GM12872 (cell line): ENCODE results near the gene EEF1G.

Experiments
- CTCF ChIP-seq: IDR thresholded peaks from 3 replicates; pipeline ENCODE4 v1.5.1; 2011; ENCODE audit warnings: low read depth, mild to moderate bottlenecking, low read length, moderate library complexity; ENCODE audit not compliant: insufficient read depth

EEF1G gene

GRCh38 chr11:62556108-62556874, 17.4 kb downstream of the EEF1G start:
- TF ChIP-seq CTCF: no peak

- TF ChIP-seq CTCF: no peak
These were observed 18.1 kb downstream of the EEF1G start for GRCh38 chr11:62555464-62556107.

GRCh38 chr11:62554387-62555167, 19.1 kb downstream of the EEF1G start:
- TF ChIP-seq CTCF: no peak

DNA sequence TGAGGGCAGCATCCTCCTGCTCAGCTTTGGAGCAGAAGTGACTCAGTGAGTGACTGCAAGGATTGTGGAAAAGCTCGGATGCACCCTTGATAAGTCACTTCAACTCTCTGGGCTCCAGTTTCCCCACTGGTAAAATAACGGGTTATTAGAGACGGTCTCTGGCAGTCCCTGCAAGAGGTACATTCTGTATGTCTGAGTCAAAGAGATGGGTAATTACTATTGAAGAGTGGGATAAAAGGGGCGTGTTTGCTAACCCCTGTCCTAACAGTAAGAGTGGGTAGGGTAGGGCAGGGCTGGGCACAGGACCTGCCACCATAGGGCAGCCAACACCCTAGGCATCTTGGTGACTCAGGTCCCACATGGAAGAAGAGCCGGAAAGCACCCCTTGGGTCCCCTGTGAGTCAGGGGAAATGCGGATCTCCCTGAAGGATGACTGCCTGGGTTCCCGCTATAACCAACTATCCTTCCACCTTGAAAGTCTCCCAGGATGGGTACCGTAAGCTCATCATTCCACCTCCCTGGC, 19.8 kb downstream of the EEF1G start:
- no peak for TF ChIP-seq CTCF

DNA sequence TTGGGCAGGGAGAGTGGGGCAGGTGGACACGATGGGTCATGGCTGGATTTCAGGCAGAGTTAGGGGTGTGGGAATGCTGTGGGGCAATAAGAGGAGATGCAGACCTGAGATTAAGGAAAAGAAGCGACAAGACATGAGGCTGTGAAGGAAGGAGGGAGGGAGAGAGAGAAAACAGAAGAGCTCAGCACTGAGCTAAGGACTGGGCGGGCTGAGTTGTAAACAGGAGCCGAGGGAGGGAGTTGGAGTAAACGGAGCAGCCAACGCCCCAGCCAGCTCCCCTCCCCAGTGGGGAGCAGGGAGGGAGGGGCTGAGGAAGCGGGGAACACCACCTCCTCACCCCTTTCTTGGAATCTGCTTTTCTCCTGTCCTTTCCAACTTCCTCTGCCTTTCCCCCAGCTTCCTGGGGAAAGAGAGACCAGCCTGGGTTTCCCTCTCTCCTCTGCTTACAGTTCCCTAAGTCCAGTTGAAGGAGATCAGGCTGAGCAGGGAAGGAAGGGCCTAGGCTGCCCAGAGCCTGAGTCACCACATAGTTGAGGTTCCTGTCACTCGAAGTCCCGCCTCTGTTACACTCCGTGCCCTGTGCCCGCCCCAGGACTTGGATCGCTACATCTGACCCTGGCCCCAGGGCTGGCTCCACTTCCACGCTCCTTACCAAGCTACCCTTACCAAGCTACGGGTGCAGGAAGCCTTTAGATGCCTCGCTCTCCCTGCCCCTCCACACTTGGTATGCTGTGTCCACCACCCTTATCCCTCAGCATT, 20.4 kb downstream of the EEF1G start:
- no peak for TF ChIP-seq CTCF

GRCh38 chr11:62552485-62553079, 21.1 kb downstream of the EEF1G start:
- no peak for TF ChIP-seq CTCF
